RWPE2 (cell line): ENCODE results near the gene KRTAP21-2.

Experiments used
- ATAC-seq: fragments of 200-7000 bp; cut with Tn5 transposase; 3 replicates; pipeline ENCODE4 v1.9.1; 2021; ENCODE audit warnings: low read depth
- DNase-seq: peaks from one replicate; pipeline ENCODE4 v3.0.0-alpha.2; 2020; ENCODE audit warnings: low spot score
- H3K27ac ChIP-seq: fragments of 450-650 bp; 2 replicates; pipeline ENCODE4 v1.5.1; 2017; ENCODE audit warnings: mild to moderate bottlenecking; ENCODE audit not compliant: poor library complexity, severe bottlenecking
- H3K27me3 ChIP-seq: fragments of 250-450 bp; sonication (Bioruptor Pico); 2 replicates; pipeline ENCODE4 v1.5.1; 2021; ENCODE audit warnings: mild to moderate bottlenecking, moderate library complexity; ENCODE audit not compliant: insufficient read depth, poor library complexity, severe bottlenecking
- H3K36me3 ChIP-seq: fragments of 250-450 bp; sonication (Bioruptor Pico); 2 replicates; pipeline ENCODE4 v1.5.1; 2020; ENCODE audit warnings: low read depth, mild to moderate bottlenecking, moderate library complexity
- H3K4me1 ChIP-seq: fragments of 250-450 bp; sonication (Bioruptor Pico); 2 replicates; pipeline ENCODE4 v1.5.1; 2021; ENCODE audit warnings: mild to moderate bottlenecking, moderate library complexity; ENCODE audit not compliant: insufficient read depth, poor library complexity, severe bottlenecking
- H3K4me3 ChIP-seq: fragments of 250-450 bp; sonication (Bioruptor Pico); 2 replicates; pipeline ENCODE4 v1.5.1; 2021; ENCODE audit warnings: mild to moderate bottlenecking, moderate library complexity; ENCODE audit not compliant: severe bottlenecking
- H3K9me3 ChIP-seq: fragments of 250-450 bp; sonication (Bioruptor Pico); 2 replicates; pipeline ENCODE4 v1.5.1; 2021; ENCODE audit warnings: mild to moderate bottlenecking, moderate library complexity; ENCODE audit not compliant: severe bottlenecking
- CTCF ChIP-seq: fragments of 450-650 bp; IDR thresholded peaks from one replicate; pipeline ENCODE4 v1.5.1; 2017; ENCODE audit warnings: mild to moderate bottlenecking, moderate library complexity; ENCODE audit not compliant: poor library complexity, severe bottlenecking

Gene KRTAP21-2

GRCh38 chr21:30726726-30727125, 20.3 kb downstream of the KRTAP21-2 start:
- no peaks in the 10 kb centered on the region for H3K9me3 ChIP-seq
- ATAC-seq (no peak), DNase-seq (no peak)
- TF ChIP-seq CTCF = no peak
- no peak overlapping the region for H3K4me3 ChIP-seq
- H3K27ac ChIP-seq = no peak overlapping the region
- H3K27me3 ChIP-seq = no peaks in the 10 kb centered on the region
- no peaks in the 10 kb centered on the region for H3K4me1 ChIP-seq
- H3K36me3 ChIP-seq = no peaks in the 10 kb centered on the region

GRCh38 chr21:30719401-30719800, 27.7 kb downstream of the KRTAP21-2 start:
- H3K4me3 ChIP-seq = no peak overlapping the region
- peaks cover 30% of the 10 kb centered on the region for H3K4me1 ChIP-seq
- H3K27ac ChIP-seq = peak overlapping the region; percentile 84
- H3K9me3 ChIP-seq = no peaks in the 10 kb centered on the region
- no peaks in the 10 kb centered on the region for H3K27me3 ChIP-seq
- H3K36me3 ChIP-seq = no peaks in the 10 kb centered on the region
- ATAC-seq (no peak), DNase-seq (no peak)
- TF ChIP-seq CTCF = no peak

GRCh38 chr21:30718239-30718909, 28.7 kb downstream of the KRTAP21-2 start, which contains the start of gene KRTAP21-3:
Gene KRTAP21-3 (minus strand): TSS chr21:30718777. CDS start chr21:30718759, 18 bp downstream.
- peak within 1 kb of the TSS; percentile 84 for H3K27ac ChIP-seq
- H3K9me3 ChIP-seq = no peaks in the 10 kb centered on the region
- peak; percentile 84 for ATAC-seq
- no peaks in the 10 kb centered on the region for H3K27me3 ChIP-seq
- no peaks in the 10 kb centered on the region for H3K36me3 ChIP-seq
- DNase-seq = no peak
- H3K4me1 ChIP-seq = peaks cover 30% of the 10 kb centered on the region
- TF ChIP-seq CTCF = no peak
- no peak within 1 kb of the TSS for H3K4me3 ChIP-seq

- Histone ChIP-seq H3K27ac (peak overlapping the region; percentile 84), H3K36me3 (no peaks in the 10 kb centered on the region), H3K4me1 (peaks cover 30% of the 10 kb centered on the region), H3K27me3 (no peaks in the 10 kb centered on the region), H3K4me3 (no peak overlapping the region), H3K9me3 (no peaks in the 10 kb centered on the region)
- DNase-seq = no peak
- TF ChIP-seq CTCF = no peak
- no peak for ATAC-seq
Measured at GRCh38 chr21:30717105-30717504, 30.0 kb downstream of the KRTAP21-2 start.

GRCh38 chr21:30714946-30715345, 32.1 kb downstream of the KRTAP21-2 start:
- peak overlapping the region; percentile 80 for H3K27ac ChIP-seq
- peak; percentile 38; the same call in 2 of the 3 replicates for ATAC-seq

More at GRCh38 chr21:30714946-30715345, 32.1 kb downstream of the KRTAP21-2 start:
- H3K9me3 ChIP-seq = peaks cover 2% of the 10 kb centered on the region
- peaks cover 36% of the 10 kb centered on the region for H3K4me1 ChIP-seq
- H3K4me3 ChIP-seq = no peak overlapping the region
- H3K27me3 ChIP-seq = no peaks in the 10 kb centered on the region
- DNase-seq = no peak
- no peaks in the 10 kb centered on the region for H3K36me3 ChIP-seq
- no peak for TF ChIP-seq CTCF
